Subcutaneous adipose tissue (tissue), 4 donors: Measurements from ENCODE around the gene ZFR. TPM values are rescaled to one million over a fixed set of nuclear protein-coding genes. Genes with fewer than 3 reads are reported as not detected.

Experiments used
- CTCF ChIP-seq: fragments of 450-650 bp; IDR thresholded peaks from one replicate; pipeline ENCODE4 v1.5.1; 2016; ENCODE audit warnings: low read depth, mild to moderate bottlenecking, control low read depth, antibody characterized with exemption, moderate library complexity
- total RNA-seq, 4 donors: library from RNA; depleted of rRNA; stranded (reverse); fragments of >200 nt; gene quantifications; one replicate each; pipeline ENCODE4 v1.1.0, GENCODE V29; 2016

ZFR gene
- total RNA-seq, 4 donors from 2014 or later, result 64.6 to 142 (median 91.8) TPM

GRCh38 chr5:32476891-32477290, 32.4 kb upstream of the ZFR start:
- no peak for TF ChIP-seq CTCF

- no peak for TF ChIP-seq CTCF
These were observed 31.0 kb upstream of the ZFR start for GRCh38 chr5:32475334-32476097.

GRCh38 chr5:32474209-32474854, 29.8 kb upstream of the ZFR start:
- TF ChIP-seq CTCF, result no peak

GRCh38 chr5:32473072-32473471, 28.5 kb upstream of the ZFR start:
- TF ChIP-seq CTCF, result no peak

- no peak for TF ChIP-seq CTCF
These were observed 27.2 kb upstream of the ZFR start for GRCh38 chr5:32471784-32472183.

GRCh38 chr5:32465076-32465475, 20.5 kb upstream of the ZFR start:
- TF ChIP-seq CTCF, result no peak

- no peak for TF ChIP-seq CTCF
These were observed 18.1 kb upstream of the ZFR start for GRCh38 chr5:32462618-32463017.
